HG02885 (cell line): ENCODE measurements around the gene C1orf87.
"Not testable (repeated sequence)": the region's sequence is repeated elsewhere in the genome, so short reads cannot be mapped to it uniquely, and the experiment has no call there.

Source experiments
- ATAC-seq: cut with Tn5 transposase; IDR thresholded peaks from one replicate; pipeline ENCODE4 v1.9.1; 2021; ENCODE audit warnings: mild to moderate bottlenecking; ENCODE audit not compliant: unreplicated experiment, poor library complexity

C1orf87 gene

DNA sequence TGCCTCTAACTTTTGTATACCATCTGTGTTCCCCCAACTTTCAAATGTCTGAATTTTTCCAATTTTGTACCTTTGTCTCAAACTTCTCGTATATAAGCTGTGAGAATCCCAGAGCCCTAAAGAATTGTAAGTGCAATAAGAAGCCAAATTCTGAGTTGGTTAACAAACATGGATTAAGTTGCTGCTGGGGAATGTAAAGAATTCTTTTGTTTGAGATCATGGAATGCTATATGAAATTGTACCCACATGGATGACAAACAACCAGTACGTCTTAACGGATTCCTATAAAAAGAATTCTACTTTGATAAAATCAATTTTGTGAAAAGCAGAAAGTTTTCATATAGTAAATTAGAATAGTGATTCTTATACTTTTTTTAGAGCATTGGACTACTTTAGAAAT lies 74.6 kb downstream of the C1orf87 start:
- ATAC-seq, result no peak

- ATAC-seq, result no peak
Measured at GRCh38 chr1:59997479-59998115, 76.0 kb downstream of the C1orf87 start.

DNA sequence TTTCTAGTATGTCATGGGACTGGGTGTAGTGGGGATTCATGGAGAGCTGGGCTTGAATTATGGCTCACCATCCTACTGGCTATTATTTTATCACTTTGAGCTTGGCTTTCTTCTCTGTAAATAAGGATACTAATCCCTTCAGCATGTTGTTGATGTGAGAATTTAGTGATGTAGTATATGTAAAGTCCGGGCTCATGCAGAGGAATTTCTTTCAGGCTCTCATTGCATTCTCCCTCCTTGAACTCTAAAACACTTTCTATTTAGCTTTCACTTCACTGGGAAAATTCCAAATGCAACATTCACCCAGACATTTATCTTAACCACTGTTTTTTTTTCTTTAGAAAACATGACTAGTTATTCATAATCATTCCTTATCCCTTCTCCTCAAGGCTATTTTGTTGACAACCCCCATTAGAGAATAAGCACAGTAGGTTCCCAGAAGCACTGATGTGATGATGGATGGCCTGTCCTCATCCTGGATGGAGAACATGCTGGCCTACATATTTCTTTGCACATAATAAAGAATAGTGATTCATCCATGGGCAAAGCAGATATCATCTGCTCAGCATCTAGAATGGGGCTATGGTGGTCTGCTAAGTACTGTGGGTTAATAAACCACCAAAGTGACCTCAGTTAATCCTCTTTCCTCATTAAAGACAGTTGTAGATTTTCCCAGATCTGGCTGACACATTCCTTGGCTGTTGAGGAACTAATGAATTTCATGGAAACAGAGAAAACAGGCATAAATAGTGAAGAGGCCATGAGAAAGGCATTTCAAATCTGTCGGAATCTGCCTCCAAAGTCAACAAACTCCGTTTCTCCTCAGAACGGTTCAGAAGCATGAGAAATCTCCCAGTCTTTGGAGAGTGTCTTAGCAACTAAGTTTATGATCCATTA lies 79.0 kb downstream of the C1orf87 start:
- ATAC-seq, result no peak

- no peak for ATAC-seq
Measured at GRCh38 chr1:59992040-59992820, 81.3 kb downstream of the C1orf87 start.

- ATAC-seq, result no peak
Measured at GRCh38 chr1:59990470-59990869, 83.1 kb downstream of the C1orf87 start.

DNA sequence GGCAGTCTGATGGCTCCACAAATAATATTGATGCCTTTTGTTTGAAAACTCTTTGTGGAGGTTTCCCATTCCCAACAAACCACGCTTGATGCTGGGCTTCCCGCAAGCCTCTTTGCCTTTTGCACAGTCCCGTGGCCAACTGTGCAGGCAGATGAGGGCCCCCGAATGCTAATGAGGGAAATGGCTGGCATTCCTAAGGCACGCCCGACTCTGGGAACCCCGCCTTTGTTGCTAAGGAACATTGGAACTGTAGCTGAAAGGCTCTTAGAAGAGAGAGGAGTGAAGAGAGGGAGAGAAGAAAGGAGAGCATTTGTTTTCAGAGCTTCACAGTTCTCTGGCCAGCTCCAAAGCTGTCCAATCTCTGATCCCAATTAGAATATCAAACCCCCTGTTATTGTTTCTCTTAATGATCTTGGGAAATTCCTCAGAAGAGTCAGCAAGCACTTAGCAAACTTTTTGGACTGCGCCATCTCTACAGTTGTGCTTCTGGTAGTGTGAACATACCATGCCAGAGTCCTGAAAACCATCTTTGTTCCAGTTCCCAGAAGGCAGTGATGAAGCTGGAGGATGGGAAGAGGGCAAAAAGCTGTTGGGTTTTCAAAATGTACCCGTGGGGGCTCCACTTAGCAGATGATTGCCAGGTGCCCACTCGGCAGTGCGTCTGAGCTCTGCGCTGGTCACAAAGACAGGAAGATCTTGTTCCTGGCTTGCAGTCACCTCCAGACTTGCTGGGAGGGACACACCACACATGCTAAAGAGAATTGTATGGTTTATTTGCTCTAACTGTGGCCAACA lies 86.9 kb downstream of the C1orf87 start:
- ATAC-seq, result no peak

DNA sequence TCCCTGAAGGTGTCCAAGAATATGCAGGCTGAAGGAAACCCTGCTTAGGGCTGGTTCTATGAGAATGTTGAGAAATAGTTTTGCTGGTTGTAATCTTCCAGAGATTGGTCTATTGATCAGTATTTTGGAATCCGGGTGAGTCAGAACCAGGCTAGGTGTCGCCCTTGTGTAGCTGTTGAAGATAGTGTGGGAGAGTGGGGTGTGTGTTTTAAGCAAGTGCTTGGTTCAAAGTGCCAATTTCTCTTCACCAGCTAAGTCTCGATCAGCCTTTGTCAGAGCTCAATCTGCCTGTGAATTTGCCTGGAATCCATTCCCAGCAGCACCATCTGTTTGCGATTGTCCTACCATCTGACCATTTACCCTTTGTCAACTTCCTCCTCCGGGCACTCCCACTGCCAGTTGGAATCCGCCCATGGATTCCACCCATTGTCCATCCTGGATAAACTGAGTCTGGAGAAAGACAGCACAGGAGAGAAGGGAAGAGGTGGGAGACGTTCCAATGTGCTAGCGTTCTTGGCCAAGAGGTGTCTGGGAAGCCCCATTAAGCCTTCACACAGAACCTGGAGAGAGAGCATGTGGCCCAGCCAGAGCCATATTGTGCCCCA lies 87.6 kb downstream of the C1orf87 start:
- no peak for ATAC-seq

GRCh38 chr1:59979666-59980065 lies 93.9 kb downstream of the C1orf87 start:
- no peak for ATAC-seq

DNA sequence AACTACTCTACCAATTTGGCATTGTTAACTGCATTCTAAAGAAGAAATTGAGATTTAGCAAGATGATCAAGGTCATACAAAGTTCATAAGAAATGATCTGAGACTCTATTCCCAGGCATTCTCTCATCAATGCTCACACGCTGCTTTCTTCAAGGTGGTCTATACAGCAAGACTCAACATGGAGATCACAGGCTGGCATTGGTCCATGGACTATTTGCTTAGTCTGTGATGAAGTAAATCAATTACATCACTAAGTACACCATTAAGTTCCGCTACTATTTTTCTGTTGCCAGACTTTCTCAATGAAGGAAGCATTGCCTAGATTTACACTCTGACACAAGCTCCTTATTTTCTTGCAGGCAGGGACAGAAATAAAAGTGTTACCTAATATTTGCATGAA lies 95.1 kb downstream of the C1orf87 start:
- ATAC-seq, result no peak

- no peak for ATAC-seq
Measured at GRCh38 chr1:59978026-59978425, 95.5 kb downstream of the C1orf87 start.

- no peak for ATAC-seq
Measured at GRCh38 chr1:59977075-59977410, 96.5 kb downstream of the C1orf87 start.

GRCh38 chr1:59976194-59977074 lies 97.1 kb downstream of the C1orf87 start:
- peak; percentile 71 for ATAC-seq

- no peak for ATAC-seq
Measured at GRCh38 chr1:59973719-59974118, 99.9 kb downstream of the C1orf87 start.

DNA sequence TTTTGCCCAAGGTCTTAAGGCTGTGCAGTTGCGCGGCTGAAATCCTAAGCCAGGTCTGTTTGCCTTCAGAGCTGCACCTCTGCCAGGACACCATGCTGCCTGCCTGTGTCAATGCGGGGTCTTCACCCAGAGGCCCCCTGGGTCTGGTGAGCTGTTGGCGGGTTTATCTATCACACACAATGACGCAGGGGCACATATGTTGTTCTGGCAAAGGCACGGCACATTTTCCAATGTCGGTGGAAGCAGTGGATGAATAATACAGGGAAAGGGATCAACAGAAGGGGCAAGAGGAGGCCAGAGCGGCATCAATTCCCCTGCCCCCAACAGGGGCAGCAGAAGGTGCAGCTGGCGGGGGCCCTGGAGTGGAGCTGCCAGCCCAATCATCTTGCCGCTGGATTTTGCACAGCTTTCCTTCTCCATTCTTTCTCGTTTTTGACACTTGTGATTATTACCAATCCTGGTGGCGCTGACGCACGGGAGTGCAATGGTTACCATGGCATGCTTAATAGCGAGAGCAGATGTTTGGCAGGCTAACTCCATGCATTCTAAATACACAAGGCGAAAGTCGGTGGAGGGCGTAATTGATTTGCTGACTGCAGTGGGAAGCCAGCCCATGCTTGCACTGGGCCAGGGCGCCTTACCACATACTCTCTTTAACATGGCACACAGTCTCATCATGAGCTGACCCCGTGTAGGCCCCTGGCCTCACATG lies 101.2 kb downstream of the C1orf87 start:
- ATAC-seq, result no peak

DNA sequence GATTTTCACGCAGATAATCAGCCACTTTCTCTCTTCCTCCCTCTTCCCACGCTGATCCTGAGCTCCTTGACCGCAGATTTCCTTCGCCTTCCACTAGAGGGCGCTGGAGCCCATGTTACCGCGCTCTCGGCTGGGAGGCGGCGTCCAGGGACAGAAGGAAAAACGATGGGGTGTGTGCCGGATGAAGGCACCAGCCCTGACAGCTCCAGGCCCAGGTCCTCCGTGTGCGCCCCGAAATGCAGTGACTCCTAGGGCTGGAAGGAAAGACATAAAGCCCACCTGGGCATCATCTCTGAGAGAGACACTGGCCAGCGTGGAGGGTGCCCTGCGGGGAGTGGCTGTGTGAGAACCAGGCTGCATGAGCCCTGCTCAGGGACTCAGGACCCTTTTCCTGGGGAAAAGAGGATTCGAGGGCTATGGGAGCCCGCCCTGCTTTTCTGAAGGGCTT lies 102.1 kb downstream of the C1orf87 start:
- ATAC-seq, result peak; percentile 78

DNA sequence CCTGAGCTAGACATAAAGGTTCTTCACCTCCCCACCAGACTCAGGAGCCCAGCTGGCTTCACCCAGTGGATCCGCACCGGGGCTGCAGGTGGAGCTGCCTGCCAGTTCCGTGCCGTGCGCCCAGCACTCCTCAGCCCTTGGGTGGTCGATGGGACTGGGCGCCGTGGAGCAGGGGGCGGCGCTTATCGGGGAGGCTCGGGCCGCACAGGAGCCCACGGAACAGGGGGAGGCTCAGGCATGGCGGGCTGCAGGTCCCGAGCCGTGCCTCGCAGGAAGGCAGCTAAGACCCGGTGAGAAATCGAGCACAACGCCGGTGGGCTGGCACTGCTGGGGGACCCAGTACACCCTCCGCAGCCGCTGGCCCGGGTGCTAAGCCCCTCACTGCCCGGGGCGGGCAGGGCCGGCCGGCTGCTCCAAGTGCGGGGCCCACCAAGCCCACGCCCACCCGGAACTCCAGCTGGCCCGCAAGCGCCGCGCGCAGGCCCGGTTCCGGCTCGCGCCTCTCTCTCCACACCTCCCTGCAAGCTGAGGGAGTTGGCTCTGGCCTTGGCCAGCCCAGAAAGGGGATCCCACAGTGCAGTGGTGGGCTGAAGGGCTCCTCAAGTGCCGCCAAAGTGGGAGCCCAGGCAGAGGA lies 103.9 kb downstream of the C1orf87 start:
- ATAC-seq, result not testable (repeated sequence)

- ATAC-seq, result not testable (repeated sequence)
Measured at GRCh38 chr1:59968746-59969145, 104.8 kb downstream of the C1orf87 start.

DNA sequence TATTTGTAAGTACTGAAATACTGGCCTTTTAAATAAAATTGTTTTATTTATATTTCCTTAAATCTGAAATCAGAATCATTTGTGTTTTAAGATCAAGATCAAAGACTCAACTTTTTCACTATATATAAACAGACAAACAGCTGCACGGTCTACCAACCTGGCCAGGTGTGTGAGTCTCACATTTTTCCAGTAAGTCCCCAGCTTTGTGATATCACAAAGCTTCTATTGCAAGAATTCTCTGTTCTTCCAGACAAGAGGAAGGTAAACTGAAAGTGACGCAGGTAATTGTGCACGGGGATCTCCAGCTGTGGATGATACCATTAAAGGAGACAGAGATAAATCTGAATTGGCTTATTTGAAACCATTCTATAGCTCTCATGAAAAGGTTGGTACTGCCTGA lies 105.8 kb downstream of the C1orf87 start:
- ATAC-seq, result no peak
